Stomach smooth muscle (tissue), 2 donors: ENCODE data around the gene NIPA2.

Source experiments
- H3K27ac ChIP-seq: one replicate; pipeline ENCODE4 v1.7.0; 2013; ENCODE audit warnings: mild to moderate bottlenecking, low read length, inconsistent platforms
- H3K27me3 ChIP-seq, 2 donors: one replicate each; pipeline ENCODE4 v1.7.0; 2013; ENCODE audit warnings: low read length in 2 of 2; ENCODE audit not compliant: insufficient read depth in 2 of 2, control insufficient read depth in 1 of 2
- H3K36me3 ChIP-seq, 2 donors: one replicate each; pipeline ENCODE4 v1.7.0; 2013; ENCODE audit warnings: low read length in 2 of 2; ENCODE audit not compliant: control insufficient read depth in 2 of 2, insufficient read depth in 2 of 2
- H3K4me1 ChIP-seq: one replicate; pipeline ENCODE4 v1.7.0; 2013; ENCODE audit warnings: low read length; ENCODE audit not compliant: control insufficient read depth, insufficient read depth
- H3K4me3 ChIP-seq, 2 donors: one replicate each; pipeline ENCODE4 v1.7.0; 2013; ENCODE audit warnings: low read length in 2 of 2
- H3K9ac ChIP-seq, 2 donors: one replicate each; pipeline ENCODE4 v1.7.0; 2013; ENCODE audit warnings: low read length in 2 of 2, mild to moderate bottlenecking in 1 of 2
- H3K9me3 ChIP-seq, 2 donors: one replicate each; pipeline ENCODE4 v1.7.0; 2013; ENCODE audit warnings: low read length in 2 of 2; ENCODE audit not compliant: control insufficient read depth in 2 of 2
- donor health status: healthy.
- donor health status: Pancreatic carcinoma.

NIPA2 gene

GRCh38 chr15:22808240-22808639, 30.2 kb upstream of the NIPA2 start:
- Histone ChIP-seq H3K27me3 (no peaks in the 10 kb centered on the region), H3K27ac (no peak overlapping the region), H3K36me3 (no peaks in the 10 kb centered on the region), H3K4me3 (no peak overlapping the region), H3K4me1 (no peaks in the 10 kb centered on the region), H3K9me3 (no peaks in the 10 kb centered on the region), H3K9ac (no peak overlapping the region)

GRCh38 chr15:22808761-22809280, 29.6 kb upstream of the NIPA2 start:
- Histone ChIP-seq H3K9ac (no peak overlapping the region), H3K27ac (no peak overlapping the region), H3K36me3 (peaks cover 0 to 4% of the 10 kb centered on the region in 2 donors), H3K4me3 (no peak overlapping the region), H3K4me1 (no peaks in the 10 kb centered on the region), H3K9me3 (no peaks in the 10 kb centered on the region), H3K27me3 (no peaks in the 10 kb centered on the region)

- Histone ChIP-seq H3K9me3 (no peaks in the 10 kb centered on the region), H3K4me1 (no peaks in the 10 kb centered on the region), H3K9ac (no peak overlapping the region), H3K36me3 (peaks cover 0 to 4% of the 10 kb centered on the region in 2 donors), H3K27ac (no peak overlapping the region), H3K27me3 (no peaks in the 10 kb centered on the region), H3K4me3 (no peak overlapping the region)
Measured at GRCh38 chr15:22810033-22810852, 28.2 kb upstream of the NIPA2 start.

- Histone ChIP-seq H3K27ac (no peak overlapping the region), H3K27me3 (no peaks in the 10 kb centered on the region), H3K9ac (no peak overlapping the region), H3K9me3 (no peaks in the 10 kb centered on the region), H3K36me3 (peaks cover 0 to 4% of the 10 kb centered on the region in 2 donors), H3K4me1 (no peaks in the 10 kb centered on the region), H3K4me3 (no peak overlapping the region)
Measured at GRCh38 chr15:22810853-22811338, 27.6 kb upstream of the NIPA2 start.

DNA sequence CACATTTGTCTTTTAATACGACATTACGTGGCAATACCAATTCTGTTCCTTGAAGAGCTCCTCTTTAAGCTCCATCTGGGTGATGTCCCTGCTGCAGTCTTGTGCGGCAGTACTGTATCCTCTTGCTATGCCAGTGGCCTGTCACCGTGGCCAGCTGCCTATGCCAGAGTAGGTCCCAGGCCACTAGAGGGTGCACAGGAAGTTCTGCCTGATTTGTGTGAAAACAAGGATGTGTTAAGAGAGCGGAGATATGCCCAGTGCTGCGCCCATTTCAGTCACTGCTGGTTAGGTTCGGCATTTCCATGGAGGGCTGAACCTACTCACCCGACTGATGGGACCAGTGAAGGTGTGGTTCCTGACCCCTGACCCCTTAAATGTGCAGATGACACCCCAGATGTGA, 26.8 kb upstream of the NIPA2 start:
- no peak overlapping the region for H3K9ac ChIP-seq
- H3K4me1 ChIP-seq, result no peaks in the 10 kb centered on the region
- H3K4me3 ChIP-seq, result no peak overlapping the region

GRCh38 chr15:22813844-22814243, 24.6 kb upstream of the NIPA2 start:
- Histone ChIP-seq H3K9me3 (no peaks in the 10 kb centered on the region), H3K9ac (no peak overlapping the region), H3K4me1 (no peaks in the 10 kb centered on the region), H3K36me3 (peaks cover 1 to 4% of the 10 kb centered on the region in 2 donors), H3K27ac (no peak overlapping the region), H3K4me3 (no peak overlapping the region), H3K27me3 (no peaks in the 10 kb centered on the region)

More for the DNA sequence above, 26.8 kb upstream of the NIPA2 start:
- peaks cover 0 to 4% of the 10 kb centered on the region in 2 donors for H3K36me3 ChIP-seq
- H3K9me3 ChIP-seq, result no peaks in the 10 kb centered on the region
- no peaks in the 10 kb centered on the region for H3K27me3 ChIP-seq
- H3K27ac ChIP-seq, result no peak overlapping the region

GRCh38 chr15:22815766-22816165, 22.7 kb upstream of the NIPA2 start:
- H3K27me3 ChIP-seq, result no peaks in the 10 kb centered on the region
- peaks cover 8 to 9% of the 10 kb centered on the region in 2 donors for H3K36me3 ChIP-seq
- H3K27ac ChIP-seq, result no peak overlapping the region
- H3K9ac ChIP-seq, result no peak overlapping the region
- no peak overlapping the region for H3K4me3 ChIP-seq
- no peaks in the 10 kb centered on the region for H3K9me3 ChIP-seq
- H3K4me1 ChIP-seq, result no peaks in the 10 kb centered on the region

GRCh38 chr15:22819651-22820050, 18.8 kb upstream of the NIPA2 start:
- Histone ChIP-seq H3K36me3 (peaks cover 19 to 21% of the 10 kb centered on the region in 2 donors), H3K9me3 (no peaks in the 10 kb centered on the region), H3K27ac (no peak overlapping the region), H3K9ac (no peak overlapping the region), H3K4me1 (no peaks in the 10 kb centered on the region), H3K27me3 (no peaks in the 10 kb centered on the region), H3K4me3 (no peak overlapping the region)

GRCh38 chr15:22823495-22824128, 14.9 kb upstream of the NIPA2 start:
- Histone ChIP-seq H3K27ac (no peak overlapping the region), H3K36me3 (peaks cover 37 to 43% of the 10 kb centered on the region in 2 donors), H3K9me3 (no peaks in the 10 kb centered on the region), H3K4me1 (no peaks in the 10 kb centered on the region), H3K9ac (no peak overlapping the region), H3K27me3 (no peaks in the 10 kb centered on the region), H3K4me3 (no peak overlapping the region)

- H3K27ac ChIP-seq, result no peak overlapping the region
- no peaks in the 10 kb centered on the region for H3K4me1 ChIP-seq
- peaks cover 26 to 32% of the 10 kb centered on the region in 2 donors for H3K36me3 ChIP-seq
- no peak overlapping the region for H3K4me3 ChIP-seq
- H3K9me3 ChIP-seq, result no peaks in the 10 kb centered on the region
- no peak overlapping the region for H3K9ac ChIP-seq
- H3K27me3 ChIP-seq, result no peaks in the 10 kb centered on the region
Measured at GRCh38 chr15:22827125-22827524, 11.3 kb upstream of the NIPA2 start.
